K562 (cell line): ENCODE data around the gene POU2F1. TPM values are rescaled to one million over a fixed set of nuclear protein-coding genes. Genes with fewer than 3 reads are reported as not detected.

Experiments
- ATAC-seq: fragments of 200-7000 bp; cut with Tn5 transposase; 3 replicates; pipeline ENCODE4 v1.9.1; 2020; ENCODE audit warnings: moderate library complexity
- BruUV-seq: library from RNA; stranded (reverse); fragments of 400-500 nt; replicated peaks from 2 replicates; lab custom pipeline; 2021; lab: Mats Ljungman, UMichigan
- CTCF ChIA-PET: fragments of 300-600 bp; formaldehyde crosslinking; extraction: SDS; loops from one replicate; lab custom pipeline; 2021; ENCODE audit warnings: low intra/inter-chr PET ratio; lab: Yijun Ruan, JAX
- POLR2A ChIA-PET: fragments of 300-600, 350-650 bp; sonication (Branson Sonifier 250); formaldehyde crosslinking; extraction: SDS; loops from one replicate; lab custom pipeline; 2021; ENCODE audit warnings: antibody characterized with exemption, inconsistent platforms; lab: Yijun Ruan, JAX
- DNase-seq, 4 experiments: peaks; one replicate each; pipeline versions ENCODE4 v3.0.0 to v3.0.0-alpha.2; 2011 to 2018; ENCODE audit warnings: low spot score in 3 of 4, mixed read lengths in 3 of 4; ENCODE audit errors: extremely low read depth in 1 of 4
- FAIRE-seq: peaks from 2 replicates; lab custom pipeline; 2011; peaks lifted over from hg19 to GRCh38; lab: Jason Lieb, UNC
- H2AFZ ChIP-seq: 2 replicates; pipeline ENCODE4 v1.6.0; 2011; ENCODE audit warnings: low read depth, low read length, control low read depth, inconsistent platforms
- H3K27ac ChIP-seq: fragments of 200-600 bp; 3 replicates; pipeline ENCODE4 v1.8.0; 2011; ENCODE audit warnings: low read depth, mild to moderate bottlenecking, control low read depth, inconsistent platforms, low read length, moderate library complexity, mixed read lengths; ENCODE audit errors: extremely low read depth
- H3K27me3 ChIP-seq, 2 experiments: fragments of 300-600 bp in 1 of 2; 2 replicates in 1 of 2; 3 replicates in 1 of 2; pipeline versions ENCODE4 v1.6.0 to v1.8.0; 2011; ENCODE audit warnings: inconsistent platforms in 2 of 2, low read length in 2 of 2, mild to moderate bottlenecking in 1 of 2, mixed read lengths in 1 of 2, moderate library complexity in 1 of 2; ENCODE audit not compliant: control insufficient read depth in 2 of 2, insufficient read depth in 2 of 2
- H3K36me3 ChIP-seq: fragments of 300-600 bp; 3 replicates; pipeline ENCODE4 v1.8.0; 2011; ENCODE audit warnings: mild to moderate bottlenecking, low read length, inconsistent platforms; ENCODE audit not compliant: control insufficient read depth, insufficient read depth
- H3K4me1 ChIP-seq, 2 experiments: fragments of 200-600 bp in 1 of 2; replicated peaks in 1 of 2; 2 replicates in 1 of 2; 3 replicates in 1 of 2; pipeline versions ENCODE4 v1.5.1 to v1.8.0; 2011; ENCODE audit warnings: inconsistent platforms in 2 of 2, low read length in 2 of 2, mild to moderate bottlenecking in 1 of 2, mixed read lengths in 1 of 2, moderate library complexity in 1 of 2; ENCODE audit not compliant: control insufficient read depth in 2 of 2, insufficient read depth in 2 of 2
- H3K4me2 ChIP-seq: 2 replicates; pipeline ENCODE4 v1.6.1; 2011; ENCODE audit warnings: low read length, control low read depth, inconsistent platforms, mixed read lengths; ENCODE audit not compliant: insufficient read depth
- H3K4me3 ChIP-seq: fragments of 200-600 bp; sonication (generic), shearing (Covaris generic); 2 replicates; pipeline ENCODE4 v1.5.1; 2016; ENCODE audit warnings: control low read depth, inconsistent platforms
- H3K79me2 ChIP-seq: fragments of 200-600 bp; 3 replicates; pipeline ENCODE4 v1.8.0; 2011; ENCODE audit warnings: low read length, inconsistent platforms; ENCODE audit not compliant: control insufficient read depth, insufficient read depth
- H3K9ac ChIP-seq, 2 experiments: 2 replicates each; pipeline versions ENCODE4 v1.6.0 to v1.6.1; 2011; ENCODE audit warnings: low read depth in 2 of 2, low read length in 2 of 2, control low read depth in 1 of 2, inconsistent platforms in 1 of 2, mild to moderate bottlenecking in 1 of 2, mixed read lengths in 1 of 2; ENCODE audit not compliant: insufficient read depth in 1 of 2
- H3K9me1 ChIP-seq: one replicate; pipeline ENCODE4 v1.6.0; 2011; ENCODE audit warnings: inconsistent platforms, mild to moderate bottlenecking, low read length, moderate library complexity; ENCODE audit not compliant: control insufficient read depth, insufficient read depth
- H3K9me3 ChIP-seq: replicated peaks from 2 replicates; pipeline ENCODE4 v1.5.1; 2011; ENCODE audit warnings: low read depth, low read length, inconsistent platforms; ENCODE audit not compliant: control insufficient read depth, insufficient read depth
- H4K20me1 ChIP-seq: replicated peaks from 2 replicates; pipeline ENCODE4 v1.6.1; 2011; ENCODE audit warnings: low read length, inconsistent platforms, mixed read lengths; ENCODE audit not compliant: control insufficient read depth, insufficient read depth
- ARID1B ChIP-seq: fragments of 450-650 bp; IDR thresholded peaks from 2 replicates; pipeline ENCODE4 v1.6.1; 2016; ENCODE audit warnings: antibody characterized with exemption, mild to moderate bottlenecking, inconsistent platforms
- CBFA2T2 ChIP-seq: fragments of 450-650 bp; conservative IDR thresholded peaks from 2 replicates; pipeline ENCODE4 v1.6.1; 2017; ENCODE audit warnings: mild to moderate bottlenecking
- CBFA2T3 ChIP-seq: fragments of 450-650 bp; IDR thresholded peaks from 2 replicates; pipeline ENCODE4 v1.6.1; 2017
- CCNT2 ChIP-seq: IDR thresholded peaks from 2 replicates; pipeline ENCODE4 v1.6.1; 2011; ENCODE audit warnings: borderline replicate concordance, low read depth, mild to moderate bottlenecking, moderate library complexity, mixed read lengths, low read length; ENCODE audit not compliant: insufficient read length; ENCODE audit errors: extremely low read depth
- EGR1 ChIP-seq: fragments of 450-650 bp; conservative IDR thresholded peaks from 2 replicates; pipeline ENCODE4 v1.6.1; 2017; ENCODE audit warnings: mild to moderate bottlenecking
- EHMT2 ChIP-seq: fragments of 450-650 bp; IDR thresholded peaks from 2 replicates; pipeline ENCODE4 v1.6.1; 2018; ENCODE audit warnings: antibody characterized with exemption
- FOXJ2 ChIP-seq: fragments of 200-800 bp; sonication (Bioruptor generic); IDR thresholded peaks from 2 replicates; pipeline ENCODE4 v1.6.1; 2016; ENCODE audit warnings: missing genetic modification characterization, missing compliant biosample characterization
- HDAC2 ChIP-seq: fragments of 450-650 bp; IDR thresholded peaks from 2 replicates; pipeline ENCODE4 v1.6.1; 2016; ENCODE audit warnings: mild to moderate bottlenecking
- IRF2 ChIP-seq: sonication (generic); formaldehyde crosslinking; IDR thresholded peaks from 2 replicates; pipeline ENCODE4 v1.8.1; 2022; ENCODE audit warnings: mild to moderate bottlenecking, missing genetic modification reagents
- KDM5B ChIP-seq: fragments of 200-600 bp; sonication (generic); IDR thresholded peaks from 2 replicates; pipeline ENCODE4 v1.6.1; 2012; ENCODE audit warnings: low read depth, mild to moderate bottlenecking, moderate library complexity, low read length, control low read depth, inconsistent platforms; ENCODE audit not compliant: insufficient replicate concordance
- SMAD4 ChIP-seq: fragments of 250-450 bp; sonication (Bioruptor Pico); conservative IDR thresholded peaks from 2 replicates; pipeline ENCODE4 v1.8.0; 2021; ENCODE audit warnings: inconsistent platforms, mild to moderate bottlenecking, moderate library complexity
- SMARCE1 ChIP-seq: fragments of 450-650 bp; IDR thresholded peaks from 2 replicates; pipeline ENCODE4 v1.7.1; 2016; ENCODE audit warnings: mild to moderate bottlenecking
- SRF ChIP-seq, 2 experiments: fragments of 250-450, 450-650 bp in 1 of 2; sonication (Bioruptor Pico) in 1 of 2; sonication (generic) in 1 of 2; formaldehyde crosslinking; IDR thresholded peaks; 2 replicates each; pipeline versions ENCODE4 v1.5.0 to v1.5.1; 2020 to 2022; ENCODE audit warnings: mild to moderate bottlenecking in 1 of 2, missing genetic modification reagents in 1 of 2
- TAF7 ChIP-seq: fragments of 450-650 bp; IDR thresholded peaks from 2 replicates; pipeline ENCODE4 v1.6.1; 2016; ENCODE audit warnings: missing genetic modification characterization, missing compliant biosample characterization
- TSC22D4 ChIP-seq: fragments of 450-650 bp; IDR thresholded peaks from 2 replicates; pipeline ENCODE4 v1.6.1; 2016; ENCODE audit warnings: missing genetic modification characterization, missing biosample characterization, control low read depth
- ZFP30 ChIP-seq: fragments of 250-450 bp; sonication (Bioruptor Pico); IDR thresholded peaks from 2 replicates; pipeline ENCODE4 v1.8.0; 2022; ENCODE audit warnings: moderate library complexity, mild to moderate bottlenecking, inconsistent platforms, borderline replicate concordance
- ZNF384 ChIP-seq: IDR thresholded peaks from 2 replicates; pipeline ENCODE4 v1.6.1; 2012; ENCODE audit warnings: low read depth, low read length, improper control_type of control experiment
- ZNF445 ChIP-seq: fragments of 250-450 bp; sonication (Bioruptor Pico); IDR thresholded peaks from 2 replicates; pipeline ENCODE4 v1.4.0; 2020; ENCODE audit warnings: low read depth, mild to moderate bottlenecking, moderate library complexity
- ZNF644 ChIP-seq: fragments of 200-800 bp; sonication (Bioruptor generic); IDR thresholded peaks from 2 replicates; pipeline ENCODE4 v1.6.1; 2016; ENCODE audit warnings: low read depth, missing genetic modification characterization, missing compliant biosample characterization
- WGBS: fragments of 100-300 bp; shearing (Covaris generic); methylation state at CpG from one replicate; pipeline ENCODE4 v1.1.6; 2016; ENCODE audit warnings: low coverage, mixed read lengths; ENCODE audit not compliant: insufficient coverage; ENCODE audit errors: missing lambda C conversion rate; 5-methylcytosine and 5-hydroxymethylcytosine counted together
- in situ Hi-C: fragments of 300-500 bp; cut with MboI; formaldehyde crosslinking; loops from 4 replicates; pipeline ENCODE4 v1.15.0; 2018; ENCODE audit warnings: inconsistent platforms, mixed read lengths
- intact Hi-C: fragments of 100-400 bp; cut with micrococcal nuclease; formaldehyde crosslinking; loops from 2 replicates; pipeline ENCODE4 v1.14.2; 2022
- polyA plus RNA-seq, 8 experiments: library from polyadenylated mRNA; depleted of rRNA in 4 of 8; stranded (reverse) in 5 of 8; unstranded in 3 of 8; fragments of >200 nt; fragmentation: Nextera tagmentation in 2 of 8; fragmentation: Illumina TruSeq in 1 of 8; extraction: Ambion mirVana in 2 of 8; extraction: Trizol in 1 of 8; gene quantifications; 2 replicates each; pipeline versions ENCODE4 v1.2.1 to v1.2.3, GENCODE V29; 2011 to 2014; ENCODE audit warnings: inconsistent platforms in 1 of 8, missing spikeins in 1 of 8
- total RNA-seq, 7 experiments: library from RNA; depleted of rRNA in 6 of 7; stranded (reverse); fragments of >200 nt in 6 of 7; fragmentation: Illumina TruSeq in 2 of 7; extraction: Trizol in 2 of 7; gene quantifications; 2 replicates each; pipeline versions ENCODE4 v1.2.1 to v1.2.3, GENCODE V29; 2011 to 2021; ENCODE audit warnings: low replicate concordance in 1 of 7
- TF ChIP-seq, protein P1 (sequence below): fragments of 450-650 bp; formaldehyde crosslinking; IDR thresholded peaks from 2 replicates; pipeline ENCODE4 v1.4.0; 2020; ENCODE audit warnings: mild to moderate bottlenecking
- TF ChIP-seq, protein P2 (sequence below): fragments of 450-650 bp; formaldehyde crosslinking; IDR thresholded peaks from 2 replicates; pipeline ENCODE4 v1.4.0; 2022; ENCODE audit warnings: missing genetic modification characterization

The POU2F1 gene
- total and polyA plus RNA-seq, 9 of the 15 experiments (the other 6 are each of a cell fraction or from before 2014, with no cell fraction given), result 2.6 to 22.3 (median 8.8) TPM

DNA sequence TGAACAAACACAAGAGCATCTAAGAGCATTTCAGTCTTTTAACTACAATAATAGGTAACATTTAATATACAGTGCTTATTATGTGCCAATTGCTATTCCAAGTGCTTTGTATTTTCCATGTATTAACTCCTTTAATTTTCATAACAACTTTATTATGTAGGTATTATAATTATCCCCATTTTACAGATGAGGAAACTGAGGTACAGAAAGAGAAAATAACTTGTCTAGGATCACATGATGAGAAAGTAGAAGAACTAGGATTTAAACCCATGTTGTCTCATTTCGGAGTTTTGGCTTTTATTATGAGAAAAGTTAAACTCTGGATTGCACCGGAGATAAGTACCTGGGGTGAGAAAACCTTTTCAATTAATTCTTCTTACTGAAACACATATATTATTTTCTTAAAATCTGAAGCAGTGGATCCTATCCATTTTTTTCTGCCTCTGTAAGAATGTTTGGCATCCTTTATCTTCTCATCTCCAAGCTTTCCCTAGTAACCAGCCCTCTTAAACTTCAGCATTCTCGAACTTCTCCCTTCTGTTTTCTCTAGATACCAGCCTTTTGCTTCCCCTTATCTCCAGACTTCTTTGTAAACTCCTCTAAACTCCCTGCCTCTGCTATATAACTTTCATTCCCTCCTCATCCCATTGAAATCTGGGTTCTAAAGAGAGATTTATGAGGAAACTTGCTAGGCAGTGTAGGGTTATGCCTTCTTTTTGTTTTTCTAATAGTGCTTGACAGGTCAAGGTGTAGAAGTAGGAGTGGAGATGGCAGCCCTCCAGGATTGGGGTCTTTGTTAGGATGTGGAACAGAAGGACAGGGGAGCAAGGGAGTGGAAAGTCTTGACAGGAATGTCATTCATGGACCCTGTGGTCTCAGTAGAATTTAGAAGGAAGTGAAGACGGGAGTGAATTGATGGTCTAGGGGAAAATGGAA, 28.3 kb downstream of the POU2F1 start:
- peaks cover 85% of the 10 kb centered on the region for H3K79me2 ChIP-seq
- peaks cover 5% of the 10 kb centered on the region for H4K20me1 ChIP-seq
- H3K36me3 ChIP-seq, result no peaks in the 10 kb centered on the region
- ChIA-PET CTCF (no interaction called here), POLR2A (no interaction called here)
- ATAC-seq (peak; percentile 48), FAIRE-seq (peak; percentile 26), DNase-seq (peak; percentile 56 to 66 (median 59))
- H3K4me1 ChIP-seq, result peaks cover 15 to 28% of the 10 kb centered on the region in 2 experiments
- WGBS, result 33% methylated on average over 4 of the region's 4 CpGs
- no TSS peak for BruUV-seq
- no peak overlapping the region for H2AFZ ChIP-seq
- intact Hi-C loops, result loop anchor here (2.0 kb wide), 1 partner anchor 18 kb away; no protein-coding TSS in a partner anchor
- H3K4me3 ChIP-seq, result no peak overlapping the region
- H3K27me3 ChIP-seq, result no peaks in the 10 kb centered on the region
- in situ Hi-C loops, result no loop called here
- H3K9me3 ChIP-seq, result no peaks in the 10 kb centered on the region
- H3K27ac ChIP-seq, result peak overlapping the region; percentile 48; the same call in 2 of the 3 replicates
- H3K9me1 ChIP-seq, result peaks cover 2% of the 10 kb centered on the region
- no peak overlapping the region for H3K9ac ChIP-seq
- peak overlapping the region; percentile 41 for H3K4me2 ChIP-seq
- TF ChIP-seq EGR1 (no peak), SMAD4 (CRISPR knock-in tag) (0 out of 2 replicates have a peak, but pooled peaks have one; percentile 18), ARID1B (peak; percentile 94), TSC22D4 (tag) (peak; percentile 48; the same call in 1 of the 2 replicates), IRF2 (CRISPR knock-in tag) (no peak), CBFA2T2 (peak; percentile 66), ZNF384 (peak; percentile 22; the same call in 1 of the 2 replicates), KDM5B (no peak), SRF (CRISPR knock-in tag; IDR thresholded peaks at IDR 0.05) (no peak), TAF7 (tag) (peak; percentile 8; the same call in 1 of the 2 replicates), EHMT2 (peak; percentile 63; the same call in 1 of the 2 replicates), CBFA2T3 (peak; percentile 87), SMARCE1 (peak; percentile 89), ZNF644 (tag) (no peak), ZNF445 (CRISPR knock-in tag) (no peak), HDAC2 (peak; percentile 78; the same call in 1 of the 2 replicates), FOXJ2 (tag) (peak; percentile 70), ZFP30 (CRISPR knock-in tag) (0 out of 2 replicates have a peak, but pooled peaks have one; percentile 10), CCNT2 (peak; percentile 59)
- TF ChIP-seq, protein P1, sequence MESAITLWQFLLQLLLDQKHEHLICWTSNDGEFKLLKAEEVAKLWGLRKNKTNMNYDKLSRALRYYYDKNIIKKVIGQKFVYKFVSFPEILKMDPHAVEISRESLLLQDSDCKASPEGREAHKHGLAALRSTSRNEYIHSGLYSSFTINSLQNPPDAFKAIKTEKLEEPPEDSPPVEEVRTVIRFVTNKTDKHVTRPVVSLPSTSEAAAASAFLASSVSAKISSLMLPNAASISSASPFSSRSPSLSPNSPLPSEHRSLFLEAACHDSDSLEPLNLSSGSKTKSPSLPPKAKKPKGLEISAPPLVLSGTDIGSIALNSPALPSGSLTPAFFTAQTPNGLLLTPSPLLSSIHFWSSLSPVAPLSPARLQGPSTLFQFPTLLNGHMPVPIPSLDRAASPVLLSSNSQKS (CRISPR knock-in tag), result no peak
- TF ChIP-seq, protein P2, sequence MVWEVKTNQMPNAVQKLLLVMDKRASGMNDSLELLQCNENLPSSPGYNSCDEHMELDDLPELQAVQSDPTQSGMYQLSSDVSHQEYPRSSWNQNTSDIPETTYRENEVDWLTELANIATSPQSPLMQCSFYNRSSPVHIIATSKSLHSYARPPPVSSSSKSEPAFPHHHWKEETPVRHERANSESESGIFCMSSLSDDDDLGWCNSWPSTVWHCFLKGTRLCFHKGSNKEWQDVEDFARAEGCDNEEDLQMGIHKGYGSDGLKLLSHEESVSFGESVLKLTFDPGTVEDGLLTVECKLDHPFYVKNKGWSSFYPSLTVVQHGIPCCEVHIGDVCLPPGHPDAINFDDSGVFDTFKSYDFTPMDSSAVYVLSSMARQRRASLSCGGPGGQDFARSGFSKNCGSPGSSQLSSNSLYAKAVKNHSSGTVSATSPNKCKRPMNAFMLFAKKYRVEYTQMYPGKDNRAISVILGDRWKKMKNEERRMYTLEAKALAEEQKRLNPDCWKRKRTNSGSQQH (CRISPR knock-in tag), result 0 out of 2 replicates have a peak, but pooled peaks have one; percentile 21
